ENCODE measurements around the gene ZNF600. TPM values are rescaled to one million over a fixed set of nuclear protein-coding genes. Genes with fewer than 3 reads are reported as not detected.

ZNF600 gene
- total and polyA plus RNA-seq, 2 of the 13 experiments (the other 11 are each of a cell fraction or from before 2014, with no cell fraction given): 15.0 to 16.4 TPM

GRCh38 chr19:52734893-52735661 lies 51.5 kb downstream of the ZNF600 start, which contains the start of gene ZNF611 (continued):
- TF ChIP-seq ZBED4 (CRISPR knock-in tag; IDR thresholded peaks at IDR 0.05; ENCODE audit: borderline replicate concordance) (no peak), U2AF1 (optimal IDR thresholded peaks at IDR 0.05; ENCODE audit: low read depth, low read length) (no peak), ZNF282 (IDR thresholded peaks at IDR 0.05; ENCODE audit: partially characterized antibody) (no peak), ZNF274 (CRISPR knock-in tag; IDR thresholded peaks at IDR 0.05) (no peak), ZNF513 (CRISPR knock-in tag; conservative IDR thresholded peaks at IDR 0.05) (no peak), NKX3-1 (CRISPR knock-in tag; IDR thresholded peaks at IDR 0.05) (no peak), NPAS2 (CRISPR knock-in tag; IDR thresholded peaks at IDR 0.05; ENCODE audit: borderline replicate concordance) (no peak), ZNF710 (CRISPR knock-in tag; IDR thresholded peaks at IDR 0.05; ENCODE audit: borderline replicate concordance) (no peak), DNMT3B (CRISPR knock-in tag; conservative IDR thresholded peaks at IDR 0.05) (no peak), RFXANK (CRISPR knock-in tag; IDR thresholded peaks at IDR 0.05) (no peak), CREBL2 (CRISPR knock-in tag; IDR thresholded peaks at IDR 0.05; ENCODE audit: borderline replicate concordance) (no peak), HES4 (CRISPR knock-in tag; IDR thresholded peaks at IDR 0.05; ENCODE audit: borderline replicate concordance) (no peak), POLR2AphosphoS2 (IDR thresholded peaks at IDR 0.05; ENCODE audit: low read depth, low read length) (no peak), MXI1 (IDR thresholded peaks at IDR 0.05; ENCODE audit: borderline replicate concordance, low read depth, low read length) (peak; percentile 33; the same call in 1 of the 3 replicates), MTA1 (CRISPR knock-in tag; IDR thresholded peaks at IDR 0.05; ENCODE audit: borderline replicate concordance) (no peak), NFIC (IDR thresholded peaks at IDR 0.05; ENCODE audit: low read length) (no peak), ZNF326 (CRISPR knock-in tag; IDR thresholded peaks at IDR 0.05; ENCODE audit: borderline replicate concordance) (no peak), HMG20B (CRISPR knock-in tag; conservative IDR thresholded peaks at IDR 0.05) (no peak), ZBTB37 (CRISPR knock-in tag; IDR thresholded peaks at IDR 0.05) (no peak), KLF16 (CRISPR knock-in tag; IDR thresholded peaks at IDR 0.05) (no peak), ATF3 (CRISPR knock-in tag; IDR thresholded peaks at IDR 0.05) (no peak)

Data from HepG2 (cell line).